ENCODE results near the gene ARHGAP32.
A peak's percentile ranks its signal among the peaks of the same experiment; 100 is the strongest.

ARHGAP32 gene

DNA sequence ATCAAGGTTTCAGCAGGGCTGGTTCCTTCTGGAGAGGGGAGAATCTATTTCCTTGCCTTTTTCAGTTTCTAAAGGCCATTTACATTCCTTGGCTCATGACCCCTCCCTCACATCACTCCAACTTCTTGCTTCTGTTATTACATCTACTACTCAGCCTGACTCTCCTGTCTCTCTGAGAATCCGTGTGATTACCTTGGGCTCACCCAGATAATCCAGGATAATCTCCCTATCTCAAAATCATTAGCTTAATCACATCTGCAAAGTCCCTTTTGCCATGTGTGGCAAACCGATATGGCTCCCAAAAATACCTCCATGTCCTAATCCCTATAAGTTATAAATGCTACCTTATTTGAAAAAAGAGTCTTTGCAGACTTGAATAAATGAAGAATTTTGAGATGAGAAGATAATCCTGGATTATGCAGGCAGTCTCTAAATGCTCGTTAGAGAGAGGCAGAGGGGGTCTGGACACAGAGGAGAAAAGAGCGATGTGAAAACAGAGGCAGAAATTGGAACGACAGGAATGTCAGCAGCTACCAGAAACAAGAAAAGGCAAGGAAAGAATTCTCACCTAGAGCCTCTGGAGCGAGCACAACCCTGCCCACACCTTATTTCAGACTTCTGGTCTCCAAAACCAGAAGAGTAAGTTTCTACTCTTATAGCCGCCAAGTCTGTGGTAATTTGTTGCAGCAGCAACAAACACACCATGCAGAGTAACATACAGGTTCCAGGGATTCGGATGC, 23.6 kb upstream of the ARHGAP32 start:
- TF ChIP-seq JUND (IDR thresholded peaks at IDR 0.05; ENCODE audit: low read depth): no peak
- peak in 1 of 2 experiments; percentile 62 for DNase-seq (ENCODE audit: low read depth in 1 of 2, low spot score in 1 of 2)

DNA sequence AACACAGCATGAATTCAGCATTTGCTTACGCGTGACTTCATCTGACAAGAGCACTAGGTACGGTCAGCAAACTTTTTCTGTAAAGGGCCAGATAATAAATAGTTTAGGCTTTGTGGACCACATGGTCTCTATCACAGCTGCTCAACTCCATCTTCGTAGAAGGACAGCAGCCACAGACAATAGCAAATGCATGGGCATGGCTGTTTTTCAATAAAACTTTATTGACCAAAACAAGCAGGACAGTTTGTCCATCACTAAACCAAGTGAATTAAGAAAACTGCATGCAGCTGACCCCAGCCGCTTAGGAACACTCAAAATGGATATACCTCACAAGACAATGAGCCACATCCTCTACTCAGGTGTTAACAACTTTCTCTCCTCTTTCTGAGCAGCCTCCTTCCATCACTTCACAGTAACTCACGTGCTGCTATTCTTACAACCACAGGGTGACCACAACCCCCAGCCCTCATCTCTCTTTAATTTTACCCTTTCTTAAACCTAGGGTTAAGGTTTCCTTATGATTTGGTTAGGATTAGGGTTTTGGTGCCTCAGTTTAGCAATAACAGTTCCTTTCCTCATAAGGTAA, 22.7 kb upstream of the ARHGAP32 start:
- no peak for TF ChIP-seq JUND (IDR thresholded peaks at IDR 0.05; ENCODE audit: low read depth)
- in situ Hi-C loops (cut with HindIII; ENCODE audit: low pct_unique_long_range_greater_than_20kb, low sequenced_read_pairs): no loop called here
- DNase-seq (ENCODE audit: low read depth in 1 of 2, low spot score in 1 of 2): no peak

More for the DNA sequence above, 23.6 kb upstream of the ARHGAP32 start:
- in situ Hi-C loops (cut with HindIII; ENCODE audit: low pct_unique_long_range_greater_than_20kb, low sequenced_read_pairs): no loop called here

DNA sequence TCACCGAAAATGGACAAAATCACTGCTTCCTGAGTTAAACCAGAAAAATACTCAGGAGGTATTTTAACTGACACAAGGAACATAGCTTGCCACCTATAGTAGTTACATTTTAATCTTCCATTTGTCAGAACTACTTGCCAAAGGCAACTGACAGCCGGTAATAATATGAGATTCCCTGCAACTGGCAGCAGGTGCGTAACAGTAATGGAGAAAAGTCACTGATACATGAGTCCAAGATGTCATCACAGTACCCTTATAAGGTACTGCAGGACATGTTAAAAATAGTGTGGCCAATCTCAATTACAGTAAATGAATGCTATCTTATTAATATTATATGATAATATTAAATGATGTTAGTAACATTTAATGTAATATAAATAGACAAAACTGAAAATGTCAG, 21.1 kb upstream of the ARHGAP32 start:
- no peak for TF ChIP-seq JUND (IDR thresholded peaks at IDR 0.05; ENCODE audit: low read depth)

DNA sequence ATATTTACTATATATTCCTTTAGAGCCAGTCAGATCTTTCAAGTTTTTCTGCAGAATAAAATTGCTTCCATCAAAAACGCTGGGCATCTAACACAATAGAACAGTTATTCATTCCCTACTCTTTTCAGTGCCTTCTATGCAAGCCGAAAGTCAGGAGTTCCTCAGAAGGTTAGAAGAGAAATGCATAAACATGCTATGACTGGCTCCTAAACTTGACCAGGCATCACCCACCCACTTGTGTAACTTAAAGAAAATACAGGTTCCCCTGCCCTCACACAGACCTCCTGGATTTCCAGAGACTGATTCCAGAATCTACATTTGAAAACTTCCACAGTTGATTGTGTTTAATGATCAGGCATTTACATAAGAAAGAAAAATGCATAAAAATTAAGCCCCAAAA, 19.3 kb upstream of the ARHGAP32 start:
- DNase-seq (ENCODE audit: low read depth in 1 of 2, low spot score in 1 of 2): no peak
- in situ Hi-C loops (cut with HindIII; ENCODE audit: low pct_unique_long_range_greater_than_20kb, low sequenced_read_pairs): no loop called here
- TF ChIP-seq JUND (IDR thresholded peaks at IDR 0.05; ENCODE audit: low read depth): no peak

More for the DNA sequence above, 21.1 kb upstream of the ARHGAP32 start:
- DNase-seq (ENCODE audit: low read depth in 1 of 2, low spot score in 1 of 2): no peak
- in situ Hi-C loops (cut with HindIII; ENCODE audit: low pct_unique_long_range_greater_than_20kb, low sequenced_read_pairs): no loop called here

DNA sequence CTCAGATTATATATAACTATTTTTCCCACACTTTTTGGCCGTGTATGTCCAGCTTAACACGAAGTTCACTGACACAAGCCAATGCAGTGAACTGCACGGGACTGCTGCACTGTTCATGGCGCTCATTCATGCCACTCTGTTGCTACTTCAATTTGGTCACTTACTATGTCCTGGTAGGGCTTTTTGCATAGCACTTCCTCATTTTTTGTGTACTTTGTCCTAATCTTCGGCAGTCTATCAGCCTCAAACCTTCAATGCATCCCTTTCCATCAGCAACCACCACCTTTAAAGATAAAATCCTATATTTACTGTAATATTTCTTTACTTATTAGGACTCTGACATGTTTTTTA, 18.7 kb upstream of the ARHGAP32 start:
- no peak for TF ChIP-seq JUND (IDR thresholded peaks at IDR 0.05; ENCODE audit: low read depth)
- DNase-seq (ENCODE audit: low read depth in 1 of 2, low spot score in 1 of 2): peak in 1 of 2 experiments; percentile 20
- in situ Hi-C loops (cut with HindIII; ENCODE audit: low pct_unique_long_range_greater_than_20kb, low sequenced_read_pairs): no loop called here

DNA sequence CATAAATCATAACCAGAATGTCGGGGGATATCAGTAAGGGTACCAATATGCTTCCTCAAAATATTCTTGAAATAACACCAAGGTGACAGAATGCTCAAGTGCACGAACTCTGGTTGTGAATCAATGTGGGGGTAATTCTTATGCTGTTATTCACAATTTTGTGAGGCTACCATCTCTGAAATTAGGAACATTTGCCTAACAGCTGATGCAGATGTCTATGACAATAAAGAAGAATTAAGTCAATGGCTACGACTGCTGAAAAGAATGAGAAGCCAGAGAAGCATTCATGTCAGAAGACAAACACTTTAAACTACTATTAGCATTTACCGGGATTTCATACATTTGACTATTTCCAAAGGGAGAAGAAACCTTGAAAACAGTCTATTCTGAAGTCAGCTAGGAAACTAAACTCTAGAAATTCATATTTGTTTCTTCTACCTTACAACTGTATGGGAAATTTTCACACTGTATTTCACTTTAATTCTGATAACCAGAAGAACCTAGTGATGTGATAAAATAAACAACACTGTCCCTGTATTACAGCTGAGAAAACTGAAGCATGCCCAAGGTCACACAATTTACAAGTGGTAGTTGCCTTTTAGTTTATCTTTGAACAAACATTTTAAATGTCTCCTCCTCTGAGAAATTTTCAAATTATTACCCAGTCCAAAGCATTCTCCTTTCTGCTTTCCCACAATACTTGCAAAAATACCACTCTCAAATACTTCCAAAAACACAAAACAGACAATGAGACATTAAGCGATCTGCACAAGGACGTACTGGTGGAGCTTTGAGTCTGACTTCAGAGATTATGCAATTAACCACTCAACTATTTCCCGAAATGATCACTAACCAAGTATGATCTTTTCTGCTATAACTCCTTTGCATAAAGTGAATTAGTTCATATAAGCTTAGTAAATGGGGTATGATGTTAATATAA, 18.0 kb upstream of the ARHGAP32 start:
- no peak for DNase-seq (ENCODE audit: low read depth in 1 of 2, low spot score in 1 of 2)
- TF ChIP-seq JUND (IDR thresholded peaks at IDR 0.05; ENCODE audit: low read depth): no peak
- in situ Hi-C loops (cut with HindIII; ENCODE audit: low pct_unique_long_range_greater_than_20kb, low sequenced_read_pairs): no loop called here

DNA sequence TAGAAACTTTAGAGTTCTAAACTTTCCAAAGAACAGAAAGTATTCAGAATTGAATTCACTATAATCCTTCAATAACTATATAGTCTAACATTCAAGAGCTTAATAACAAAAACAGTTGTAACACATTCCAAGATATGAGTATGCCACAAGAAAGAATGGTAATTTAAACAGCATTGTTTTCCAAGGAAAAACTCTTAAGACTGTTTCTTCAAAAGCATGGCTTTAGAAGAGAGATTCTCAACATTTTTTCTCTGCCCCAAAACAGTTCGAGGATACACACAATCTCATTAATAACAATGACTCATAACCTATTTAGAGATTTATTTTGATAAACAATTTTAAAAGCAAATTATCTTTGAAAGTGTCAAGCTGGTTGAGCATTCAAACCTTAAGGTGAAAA, 16.7 kb upstream of the ARHGAP32 start:
- in situ Hi-C loops (cut with HindIII; ENCODE audit: low pct_unique_long_range_greater_than_20kb, low sequenced_read_pairs): no loop called here
- DNase-seq (ENCODE audit: low read depth in 1 of 2, low spot score in 1 of 2): no peak
- no peak for TF ChIP-seq JUND (IDR thresholded peaks at IDR 0.05; ENCODE audit: low read depth)

DNA sequence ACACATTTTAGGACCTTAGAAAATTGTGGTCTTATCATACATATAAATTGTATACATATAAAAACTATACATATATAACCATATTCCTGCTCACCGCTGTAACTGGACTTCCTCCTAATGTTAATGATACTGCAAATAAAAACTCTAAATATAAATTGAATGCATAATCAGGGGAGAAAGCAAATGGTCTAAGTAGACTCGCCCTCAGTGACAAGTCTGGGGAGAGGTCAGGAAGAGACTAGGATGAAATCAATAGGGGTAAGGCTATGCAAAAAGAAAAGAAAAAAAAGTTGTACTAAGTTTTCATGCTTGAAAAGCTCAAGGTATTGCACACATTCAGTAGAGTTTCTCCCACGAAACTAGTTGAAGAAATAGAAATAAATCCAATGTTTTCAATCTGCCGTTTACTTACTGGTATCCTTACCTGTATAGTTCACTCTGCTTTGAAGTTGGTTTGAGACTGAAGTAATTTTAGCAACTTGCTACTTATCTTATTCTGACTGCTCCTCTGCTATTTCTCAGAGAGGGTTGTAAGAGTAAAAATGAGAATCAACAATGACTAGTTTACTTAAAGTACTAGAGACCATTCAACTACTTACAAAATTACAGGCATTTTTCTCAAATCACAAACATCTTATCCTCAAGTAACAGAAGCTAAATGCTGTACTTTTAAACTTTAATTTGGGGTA, 12.2 kb upstream of the ARHGAP32 start:
- no peak for TF ChIP-seq JUND (IDR thresholded peaks at IDR 0.05; ENCODE audit: low read depth)
- in situ Hi-C loops (cut with HindIII; ENCODE audit: low pct_unique_long_range_greater_than_20kb, low sequenced_read_pairs): no loop called here
- no peak for DNase-seq (ENCODE audit: low read depth in 1 of 2, low spot score in 1 of 2)

DNA sequence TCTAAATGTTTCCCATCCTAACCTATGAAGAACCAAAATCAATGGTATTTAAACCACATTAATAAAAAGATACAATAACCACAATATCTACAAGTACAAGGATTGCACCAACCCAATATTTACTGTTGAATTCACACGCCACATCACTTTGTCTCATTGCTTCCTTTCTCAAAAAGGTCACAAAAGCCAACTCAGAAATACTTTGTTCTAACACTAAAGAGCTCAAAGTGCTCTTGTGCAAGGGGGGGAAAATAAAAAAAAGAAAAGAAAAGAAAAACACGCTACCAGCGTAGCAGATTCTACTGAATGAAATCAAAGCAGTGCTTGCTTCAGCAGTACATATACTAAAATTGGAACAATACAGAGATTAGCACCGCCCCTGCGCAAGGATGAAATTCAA, 10.5 kb upstream of the ARHGAP32 start:
- no peak for DNase-seq (ENCODE audit: low read depth in 1 of 2, low spot score in 1 of 2)
- TF ChIP-seq JUND (IDR thresholded peaks at IDR 0.05; ENCODE audit: low read depth): 0 out of 2 replicates have a peak, but pooled peaks have one; percentile 17
- in situ Hi-C loops (cut with HindIII; ENCODE audit: low pct_unique_long_range_greater_than_20kb, low sequenced_read_pairs): no loop called here

DNA sequence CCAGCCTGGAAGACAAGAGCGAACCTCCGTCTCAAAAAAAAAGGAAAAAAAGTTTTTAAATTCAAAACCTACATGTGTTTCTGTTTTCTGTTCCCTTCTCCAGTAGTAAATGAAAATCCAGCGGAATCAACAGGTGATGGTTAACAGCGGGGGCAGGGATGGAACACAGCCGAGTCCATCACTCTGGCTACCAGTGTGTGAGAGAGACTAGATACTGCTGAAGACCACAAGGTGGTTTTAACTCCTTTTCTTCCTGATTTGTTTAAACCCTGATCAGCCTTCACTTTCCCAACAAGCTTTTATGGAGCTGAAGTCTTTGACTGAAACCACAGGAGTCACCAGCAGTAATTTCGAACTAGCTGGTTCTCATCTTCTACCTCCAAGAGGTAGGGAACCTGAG, 3.6 kb upstream of the ARHGAP32 start:
- in situ Hi-C loops (cut with HindIII; ENCODE audit: low pct_unique_long_range_greater_than_20kb, low sequenced_read_pairs): no loop called here
- TF ChIP-seq JUND (IDR thresholded peaks at IDR 0.05; ENCODE audit: low read depth): no peak
- DNase-seq (ENCODE audit: low read depth in 1 of 2, low spot score in 1 of 2): no peak

DNA sequence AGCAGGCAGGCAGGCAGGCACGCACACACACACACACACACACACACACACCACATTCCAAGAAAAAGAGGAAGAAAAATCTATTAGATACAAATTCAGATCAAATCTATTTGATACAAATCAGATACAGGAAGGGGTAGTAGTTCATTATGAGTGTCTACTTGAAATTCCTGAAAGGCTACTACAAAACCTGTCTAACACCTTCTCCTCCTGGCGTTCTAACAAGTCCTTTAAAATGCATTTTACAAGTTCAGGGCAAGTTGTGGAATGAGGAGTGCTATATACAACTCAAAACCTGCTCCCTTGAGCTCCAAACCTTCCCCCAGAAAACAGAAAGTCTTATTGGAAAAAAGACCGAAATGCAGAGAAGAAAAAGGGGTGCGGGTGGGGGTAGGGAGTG, 476 bp downstream of the ARHGAP32 start:
- peak; percentile 41 to 91 for DNase-seq (ENCODE audit: low read depth in 1 of 2, low spot score in 1 of 2)
- peak; percentile 87 for TF ChIP-seq JUND (IDR thresholded peaks at IDR 0.05; ENCODE audit: low read depth)
- in situ Hi-C loops (cut with HindIII; ENCODE audit: low pct_unique_long_range_greater_than_20kb, low sequenced_read_pairs): no loop called here

DNA sequence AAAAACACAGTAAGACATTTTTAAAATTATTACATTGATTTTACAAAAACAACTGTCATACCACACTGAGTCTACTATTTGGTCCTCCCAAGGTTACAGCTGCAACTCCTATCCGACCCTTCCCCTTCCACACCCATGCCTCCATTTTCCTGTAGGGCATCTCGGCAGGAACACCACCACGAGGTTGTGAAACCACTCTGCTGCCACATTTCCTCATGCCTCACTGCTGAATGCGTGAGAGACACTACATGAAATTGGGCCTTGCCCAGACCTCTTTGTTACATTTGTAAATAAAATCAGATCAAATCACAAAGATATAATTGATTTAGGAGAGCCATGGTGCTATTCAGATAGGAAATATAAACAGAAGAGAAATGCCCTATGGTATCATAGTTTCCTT, 2.0 kb downstream of the ARHGAP32 start:
- peak; percentile 9; the same call in 1 of the 2 replicates for TF ChIP-seq JUND (IDR thresholded peaks at IDR 0.05; ENCODE audit: low read depth)
- peak in 1 of 2 experiments; percentile 76 for DNase-seq (ENCODE audit: low read depth in 1 of 2, low spot score in 1 of 2)
- in situ Hi-C loops (cut with HindIII; ENCODE audit: low pct_unique_long_range_greater_than_20kb, low sequenced_read_pairs): no loop called here

Measured in T47D (cell line).